HepG2 (cell line): ENCODE measurements around the gene PRDM7. TPM values are rescaled to one million over a fixed set of nuclear protein-coding genes. Genes with fewer than 3 reads are reported as not detected.

Source experiments
- BCL6 ChIP-seq: IDR thresholded peaks from 2 replicates; pipeline ENCODE4 v1.6.1; 2016; ENCODE audit warnings: missing genetic modification reagents, missing compliant biosample characterization
- ERF ChIP-seq: IDR thresholded peaks from 2 replicates; pipeline ENCODE4 v1.6.1; 2018; ENCODE audit warnings: missing biosample characterization, missing genetic modification reagents
- ESRRA ChIP-seq: sonication (generic); formaldehyde crosslinking; IDR thresholded peaks from 2 replicates; pipeline ENCODE4 v1.5.1; 2020; ENCODE audit warnings: mild to moderate bottlenecking, low read depth, missing genetic modification reagents
- HDAC2 ChIP-seq: sonication (generic); formaldehyde crosslinking; IDR thresholded peaks from 2 replicates; pipeline ENCODE4 v1.4.0; 2020; ENCODE audit warnings: missing genetic modification reagents
- KMT2B ChIP-seq: IDR thresholded peaks from 2 replicates; pipeline ENCODE4 v1.6.1; 2016; ENCODE audit warnings: missing genetic modification reagents, missing compliant biosample characterization
- NFE2L2 ChIP-seq: fragments of 150-350 bp; IDR thresholded peaks from 2 replicates; pipeline ENCODE4 v1.6.1; 2014; ENCODE audit warnings: low read length
- RAD21 ChIP-seq: fragments of 450-650 bp; formaldehyde crosslinking; IDR thresholded peaks from 2 replicates; pipeline ENCODE4 v1.5.0; 2020; ENCODE audit warnings: mild to moderate bottlenecking
- RARG ChIP-seq: sonication (generic); formaldehyde crosslinking; IDR thresholded peaks from 2 replicates; pipeline ENCODE4 v1.4.0; 2020; ENCODE audit warnings: low read depth, mild to moderate bottlenecking, missing genetic modification reagents
- SOX5 ChIP-seq: IDR thresholded peaks from 2 replicates; pipeline ENCODE4 v1.6.1; 2016; ENCODE audit warnings: borderline replicate concordance
- SP4 ChIP-seq: sonication (generic); formaldehyde crosslinking; IDR thresholded peaks from 2 replicates; pipeline ENCODE4 v1.8.1; 2023; ENCODE audit warnings: mild to moderate bottlenecking, missing genetic modification reagents
- ZBTB20 ChIP-seq: sonication (generic); formaldehyde crosslinking; IDR thresholded peaks from 2 replicates; pipeline ENCODE4 v1.8.1; 2023; ENCODE audit warnings: missing genetic modification reagents, low read depth, mild to moderate bottlenecking, borderline replicate concordance
- ZMYM4 ChIP-seq: sonication (generic); formaldehyde crosslinking; IDR thresholded peaks from 2 replicates; pipeline ENCODE4 v1.8.1; 2023; ENCODE audit warnings: mild to moderate bottlenecking, missing genetic modification reagents
- ZNF251 ChIP-seq: sonication (generic); formaldehyde crosslinking; IDR thresholded peaks from 2 replicates; pipeline ENCODE4 v1.9.0; 2021; ENCODE audit warnings: mild to moderate bottlenecking, missing genetic modification reagents
- ZNF350 ChIP-seq: sonication (generic); formaldehyde crosslinking; IDR thresholded peaks from 2 replicates; pipeline ENCODE4 v1.4.0; 2020; ENCODE audit warnings: mild to moderate bottlenecking, low read depth, missing genetic modification reagents, borderline replicate concordance
- ZNF460 ChIP-seq: sonication (generic); formaldehyde crosslinking; IDR thresholded peaks from 2 replicates; pipeline ENCODE4 v1.5.1; 2020; ENCODE audit warnings: missing genetic modification reagents, mild to moderate bottlenecking, borderline replicate concordance
- ZNF83 ChIP-seq: sonication (generic); formaldehyde crosslinking; IDR thresholded peaks from 2 replicates; pipeline ENCODE4 v1.4.0; 2020; ENCODE audit warnings: missing genetic modification reagents, mild to moderate bottlenecking, borderline replicate concordance
- ZNF839 ChIP-seq: sonication (generic); formaldehyde crosslinking; IDR thresholded peaks from 2 replicates; pipeline ENCODE4 v1.4.0; 2020; ENCODE audit warnings: missing genetic modification reagents, mild to moderate bottlenecking, borderline replicate concordance
- polyA plus RNA-seq, 8 experiments: library from polyadenylated mRNA; depleted of rRNA in 3 of 8; stranded (reverse) in 7 of 8; unstranded in 1 of 8; fragments of >200 nt; fragmentation: Illumina TruSeq in 4 of 8; extraction: Trizol in 4 of 8; gene quantifications; 2 replicates each; pipeline versions ENCODE4 v1.2.1 to v1.2.3, GENCODE V29; 2011 to 2016; ENCODE audit warnings: low read depth in 4 of 8, missing spikeins in 1 of 8, mixed read lengths in 1 of 8; ENCODE audit not compliant: insufficient read depth in 1 of 8
- total RNA-seq, 5 experiments: library from RNA; depleted of rRNA; stranded (reverse); fragments of >200 nt; fragmentation: Illumina TruSeq; extraction: Trizol; gene quantifications; 2 replicates each; pipeline ENCODE4 v1.2.3, GENCODE V29; 2016; ENCODE audit warnings: low read depth in 1 of 5
- TF ChIP-seq, protein P1 (sequence below): sonication (generic); formaldehyde crosslinking; IDR thresholded peaks from one replicate; pipeline ENCODE4 v1.5.1; 2020; ENCODE audit warnings: mild to moderate bottlenecking, missing genetic modification reagents; ENCODE audit errors: not compliant biosample characterization
- TF ChIP-seq, protein P2 (sequence below): sonication (generic); formaldehyde crosslinking; IDR thresholded peaks from 2 replicates; pipeline ENCODE4 v1.5.1; 2020; ENCODE audit warnings: missing genetic modification reagents, mild to moderate bottlenecking, borderline replicate concordance
- TF ChIP-seq, protein P3 (sequence below): sonication (generic); formaldehyde crosslinking; IDR thresholded peaks from 2 replicates; pipeline ENCODE4 v1.4.0; 2020; ENCODE audit warnings: mild to moderate bottlenecking, missing genetic modification reagents

The PRDM7 gene
- total and polyA plus RNA-seq, 2 of the 13 experiments (the other 11 are each of a cell fraction or from before 2014, with no cell fraction given), result not detected

DNA sequence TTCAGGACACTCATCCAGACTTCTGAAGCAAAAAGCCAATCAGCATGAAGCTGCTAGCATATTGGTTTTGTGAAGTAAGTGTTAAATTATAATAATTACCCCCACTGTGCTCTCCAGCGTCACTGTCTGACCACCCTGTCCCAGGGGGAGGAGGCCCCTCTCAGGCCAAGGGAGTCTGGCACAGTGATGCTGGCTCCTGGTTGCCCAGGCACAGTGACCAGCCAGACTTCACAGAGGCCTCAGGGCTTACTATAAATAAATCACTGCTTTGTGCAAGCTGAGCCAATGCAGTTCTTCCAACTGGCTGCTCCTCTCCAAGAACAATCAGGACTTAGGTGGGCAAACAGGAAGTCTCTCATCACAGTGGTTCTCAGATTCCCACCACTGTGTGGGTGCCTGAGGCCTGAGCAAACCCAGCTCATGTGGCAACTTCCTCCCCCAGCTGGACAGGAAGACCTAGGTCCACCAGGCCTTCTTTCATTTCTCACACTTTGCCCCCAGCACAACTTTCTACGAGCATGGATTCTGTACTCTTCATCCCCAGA lies 56.2 kb downstream of the PRDM7 start (continued):
- peak; percentile 32 for TF ChIP-seq ERF (CRISPR knock-in tag)
- no peak for TF ChIP-seq ESRRA
- TF ChIP-seq ZNF83, result peak; percentile 31; the same call in 1 of the 2 replicates
- TF ChIP-seq RAD21 (CRISPR knock-in tag), result no peak
- TF ChIP-seq ZNF251 (CRISPR knock-in tag), result no peak
- 0 out of 2 replicates have a peak, but pooled peaks have one; percentile 11 for TF ChIP-seq BCL6
- TF ChIP-seq, protein P1, sequence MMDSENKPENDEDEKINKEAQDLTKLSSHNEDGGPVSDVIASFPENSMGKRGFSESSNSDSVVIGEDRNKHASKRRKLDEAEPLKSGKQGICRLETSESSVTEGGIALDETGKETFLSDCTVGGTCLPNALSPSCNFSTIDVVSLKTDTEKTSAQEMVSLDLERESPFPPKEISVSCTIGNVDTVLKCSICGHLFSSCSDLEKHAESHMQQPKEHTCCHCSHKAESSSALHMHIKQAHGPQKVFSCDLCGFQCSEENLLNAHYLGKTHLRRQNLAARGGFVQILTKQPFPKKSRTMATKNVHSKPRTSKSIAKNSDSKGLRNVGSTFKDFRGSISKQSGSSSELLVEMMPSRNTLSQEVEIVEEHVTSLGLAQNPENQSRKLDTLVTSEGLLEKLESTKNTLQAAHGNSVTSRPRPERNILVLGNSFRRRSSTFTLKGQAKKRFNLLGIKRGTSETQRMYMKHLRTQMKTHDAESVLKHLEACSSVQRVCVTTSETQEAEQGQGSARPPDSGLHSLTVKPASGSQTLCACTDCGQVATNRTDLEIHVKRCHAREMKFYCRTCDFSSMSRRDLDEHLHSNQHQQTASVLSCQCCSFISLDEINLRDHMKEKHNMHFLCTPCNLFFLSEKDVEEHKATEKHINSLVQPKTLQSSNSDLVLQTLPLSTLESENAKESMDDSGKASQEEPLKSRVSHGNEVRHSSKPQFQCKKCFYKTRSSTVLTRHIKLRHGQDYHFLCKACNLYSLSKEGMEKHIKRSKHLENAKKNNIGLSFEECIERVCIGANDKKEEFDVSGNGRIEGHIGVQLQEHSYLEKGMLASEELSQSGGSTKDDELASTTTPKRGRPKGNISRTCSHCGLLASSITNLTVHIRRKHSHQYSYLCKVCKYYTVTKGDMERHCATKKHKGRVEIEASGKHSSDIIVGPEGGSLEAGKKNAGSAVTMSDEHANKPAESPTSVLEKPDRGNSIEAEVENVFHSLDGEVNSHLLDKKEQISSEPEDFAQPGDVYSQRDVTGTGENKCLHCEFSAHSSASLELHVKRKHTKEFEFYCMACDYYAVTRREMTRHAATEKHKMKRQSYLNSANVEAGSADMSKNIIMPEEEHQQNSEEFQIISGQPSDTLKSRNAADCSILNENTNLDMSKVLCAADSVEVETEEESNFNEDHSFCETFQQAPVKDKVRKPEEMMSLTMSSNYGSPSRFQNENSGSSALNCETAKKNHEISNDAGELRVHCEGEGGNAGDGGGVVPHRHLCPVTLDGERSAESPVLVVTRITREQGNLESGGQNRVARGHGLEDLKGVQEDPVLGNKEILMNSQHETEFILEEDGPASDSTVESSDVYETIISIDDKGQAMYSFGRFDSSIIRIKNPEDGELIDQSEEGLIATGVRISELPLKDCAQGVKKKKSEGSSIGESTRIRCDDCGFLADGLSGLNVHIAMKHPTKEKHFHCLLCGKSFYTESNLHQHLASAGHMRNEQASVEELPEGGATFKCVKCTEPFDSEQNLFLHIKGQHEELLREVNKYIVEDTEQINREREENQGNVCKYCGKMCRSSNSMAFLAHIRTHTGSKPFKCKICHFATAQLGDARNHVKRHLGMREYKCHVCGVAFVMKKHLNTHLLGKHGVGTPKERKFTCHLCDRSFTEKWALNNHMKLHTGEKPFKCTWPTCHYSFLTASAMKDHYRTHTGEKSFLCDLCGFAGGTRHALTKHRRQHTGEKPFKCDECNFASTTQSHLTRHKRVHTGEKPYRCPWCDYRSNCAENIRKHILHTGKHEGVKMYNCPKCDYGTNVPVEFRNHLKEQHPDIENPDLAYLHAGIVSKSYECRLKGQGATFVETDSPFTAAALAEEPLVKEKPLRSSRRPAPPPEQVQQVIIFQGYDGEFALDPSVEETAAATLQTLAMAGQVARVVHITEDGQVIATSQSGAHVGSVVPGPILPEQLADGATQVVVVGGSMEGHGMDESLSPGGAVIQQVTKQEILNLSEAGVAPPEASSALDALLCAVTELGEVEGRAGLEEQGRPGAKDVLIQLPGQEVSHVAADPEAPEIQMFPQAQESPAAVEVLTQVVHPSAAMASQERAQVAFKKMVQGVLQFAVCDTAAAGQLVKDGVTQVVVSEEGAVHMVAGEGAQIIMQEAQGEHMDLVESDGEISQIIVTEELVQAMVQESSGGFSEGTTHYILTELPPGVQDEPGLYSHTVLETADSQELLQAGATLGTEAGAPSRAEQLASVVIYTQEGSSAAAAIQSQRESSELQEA (CRISPR knock-in tag), result no peak
- 0 out of 2 replicates have a peak, but pooled peaks have one; percentile 57 for TF ChIP-seq ZBTB20
- TF ChIP-seq, protein P2, sequence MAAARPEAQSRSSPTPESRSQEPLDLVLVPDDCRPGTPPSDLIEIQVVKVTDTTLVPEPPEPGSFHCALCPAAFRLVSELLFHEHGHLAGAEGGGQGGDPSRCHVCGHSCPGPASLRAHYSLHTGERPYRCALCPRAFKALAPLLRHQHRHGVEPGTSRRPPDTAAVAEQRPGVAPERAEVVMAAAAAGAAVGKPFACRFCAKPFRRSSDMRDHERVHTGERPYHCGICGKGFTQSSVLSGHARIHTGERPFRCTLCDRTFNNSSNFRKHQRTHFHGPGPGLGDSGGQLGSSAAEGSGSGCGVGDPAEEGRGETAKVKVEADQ (CRISPR knock-in tag), result no peak
- TF ChIP-seq SP4, result no peak
- peak; percentile 72 for TF ChIP-seq HDAC2 (CRISPR knock-in tag)
- no peak for TF ChIP-seq RARG (CRISPR knock-in tag)
- TF ChIP-seq ZMYM4 (CRISPR knock-in tag), result no peak
- no peak for TF ChIP-seq ZNF839 (CRISPR knock-in tag)
- no peak for TF ChIP-seq ZNF460
- TF ChIP-seq NFE2L2, result no peak
- 0 out of 2 replicates have a peak, but pooled peaks have one; percentile 14 for TF ChIP-seq KMT2B (CRISPR knock-in tag)
- TF ChIP-seq, protein P3, sequence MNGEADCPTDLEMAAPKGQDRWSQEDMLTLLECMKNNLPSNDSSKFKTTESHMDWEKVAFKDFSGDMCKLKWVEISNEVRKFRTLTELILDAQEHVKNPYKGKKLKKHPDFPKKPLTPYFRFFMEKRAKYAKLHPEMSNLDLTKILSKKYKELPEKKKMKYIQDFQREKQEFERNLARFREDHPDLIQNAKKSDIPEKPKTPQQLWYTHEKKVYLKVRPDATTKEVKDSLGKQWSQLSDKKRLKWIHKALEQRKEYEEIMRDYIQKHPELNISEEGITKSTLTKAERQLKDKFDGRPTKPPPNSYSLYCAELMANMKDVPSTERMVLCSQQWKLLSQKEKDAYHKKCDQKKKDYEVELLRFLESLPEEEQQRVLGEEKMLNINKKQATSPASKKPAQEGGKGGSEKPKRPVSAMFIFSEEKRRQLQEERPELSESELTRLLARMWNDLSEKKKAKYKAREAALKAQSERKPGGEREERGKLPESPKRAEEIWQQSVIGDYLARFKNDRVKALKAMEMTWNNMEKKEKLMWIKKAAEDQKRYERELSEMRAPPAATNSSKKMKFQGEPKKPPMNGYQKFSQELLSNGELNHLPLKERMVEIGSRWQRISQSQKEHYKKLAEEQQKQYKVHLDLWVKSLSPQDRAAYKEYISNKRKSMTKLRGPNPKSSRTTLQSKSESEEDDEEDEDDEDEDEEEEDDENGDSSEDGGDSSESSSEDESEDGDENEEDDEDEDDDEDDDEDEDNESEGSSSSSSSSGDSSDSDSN (CRISPR knock-in tag), result peak; percentile 67
- peak; percentile 71; the same call in 1 of the 2 replicates for TF ChIP-seq ZNF350
- peak; percentile 55; the same call in 1 of the 2 replicates for TF ChIP-seq SOX5
